ENCODE results near the gene BAG5.
A peak's percentile ranks its signal among the peaks of the same experiment; 100 is the strongest.
"Not testable (repeated sequence)": the region's sequence is repeated elsewhere in the genome, so short reads cannot be mapped to it uniquely, and the experiment has no call there.

The BAG5 gene

DNA sequence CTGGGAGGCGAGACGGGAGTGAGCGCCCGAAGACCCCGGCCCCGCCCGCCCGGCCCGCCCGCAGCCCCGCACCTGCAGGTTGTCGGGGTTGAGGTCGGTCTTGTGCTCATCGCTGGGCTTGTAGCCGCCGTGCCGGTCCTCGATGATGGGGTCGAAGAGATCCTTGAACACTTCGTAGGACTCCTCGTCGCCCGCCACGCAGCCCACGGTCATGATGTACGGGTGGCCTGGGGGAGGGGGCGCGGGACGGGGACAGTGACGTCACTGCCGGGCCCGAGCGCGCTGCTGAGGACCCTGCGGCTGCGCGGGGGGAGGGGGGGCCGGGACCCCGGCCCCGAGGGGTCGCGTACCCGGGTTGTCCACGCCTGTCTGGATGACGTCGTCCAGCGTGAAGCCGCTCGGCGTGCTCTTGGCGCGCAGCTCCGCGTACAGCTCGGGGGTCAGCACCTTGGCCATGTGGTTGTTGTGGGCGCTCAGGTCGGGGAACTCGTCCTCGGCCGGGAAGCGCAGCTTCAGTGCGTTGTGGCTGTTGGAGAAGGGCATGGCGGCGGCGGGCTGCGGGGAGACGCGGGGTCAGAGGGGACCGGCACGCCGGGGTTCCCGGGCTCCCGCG, 40.4 kb downstream of the BAG5 start:
- no peak for DNase-seq

DNA sequence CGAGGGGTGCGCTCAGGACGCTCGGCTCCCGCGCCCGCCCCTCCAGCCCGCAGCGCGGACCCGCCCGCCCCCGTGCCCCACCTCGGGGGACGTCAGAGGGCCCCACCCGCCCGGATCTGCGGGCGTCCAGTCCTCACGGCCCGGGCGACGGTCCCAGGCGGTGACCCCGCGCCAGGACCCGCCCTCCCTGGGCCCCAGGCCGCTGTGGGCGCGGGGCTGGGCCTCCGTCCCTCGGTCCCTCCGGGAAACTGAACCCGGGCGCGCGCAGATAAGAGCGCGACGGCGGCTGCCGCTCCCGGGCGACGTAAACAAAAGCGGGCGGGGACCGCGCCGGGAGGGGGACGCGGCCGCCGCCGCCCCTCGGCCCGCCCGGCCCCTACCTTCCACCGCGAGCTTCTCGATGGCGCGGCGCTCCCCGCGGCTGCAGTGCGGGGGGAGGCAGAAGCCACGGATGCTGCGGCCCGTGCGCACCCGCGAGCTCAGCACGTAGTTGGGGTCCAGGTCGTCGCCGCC, 41.0 kb downstream of the BAG5 start:
- no peak for DNase-seq

DNA sequence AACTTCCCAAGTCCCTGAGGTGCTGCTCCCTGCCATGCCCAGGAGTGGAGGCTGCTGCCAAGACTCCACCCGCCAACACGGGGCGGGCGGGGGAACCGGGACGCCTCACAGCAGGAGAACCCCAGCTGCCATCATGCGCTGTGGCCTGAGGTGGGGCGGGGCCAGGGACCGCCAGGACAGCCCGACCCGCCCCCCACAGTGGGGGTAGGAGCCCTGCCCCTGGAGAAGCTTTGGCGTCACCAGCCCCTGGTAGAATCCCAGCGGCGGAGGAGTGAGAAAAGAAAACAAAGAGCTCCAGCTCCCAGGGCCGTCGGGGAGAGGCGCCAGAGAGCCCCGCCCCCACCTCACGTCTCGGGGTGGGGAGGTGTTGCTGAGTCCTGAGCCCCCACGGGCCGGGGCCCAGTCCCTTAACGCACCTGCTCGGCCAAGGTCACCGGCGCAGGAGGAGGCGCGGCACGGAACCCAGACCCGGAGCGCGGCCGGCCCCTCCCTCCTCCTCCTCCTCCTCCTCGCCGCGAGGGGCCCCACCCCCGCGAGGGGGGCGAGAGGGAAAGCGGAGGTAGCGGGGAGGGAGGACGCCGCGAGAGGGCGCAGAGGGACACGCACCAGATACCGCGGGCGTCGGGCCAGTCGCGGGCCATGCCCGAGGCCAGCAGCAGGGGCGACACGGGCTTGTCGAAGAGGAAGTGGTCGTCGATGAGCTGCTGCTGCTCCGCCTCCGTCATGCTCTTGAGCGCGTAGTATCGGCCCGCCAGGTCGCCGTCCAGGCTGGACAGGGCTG, 41.6 kb downstream of the BAG5 start:
- peak; percentile 85 for DNase-seq

DNA sequence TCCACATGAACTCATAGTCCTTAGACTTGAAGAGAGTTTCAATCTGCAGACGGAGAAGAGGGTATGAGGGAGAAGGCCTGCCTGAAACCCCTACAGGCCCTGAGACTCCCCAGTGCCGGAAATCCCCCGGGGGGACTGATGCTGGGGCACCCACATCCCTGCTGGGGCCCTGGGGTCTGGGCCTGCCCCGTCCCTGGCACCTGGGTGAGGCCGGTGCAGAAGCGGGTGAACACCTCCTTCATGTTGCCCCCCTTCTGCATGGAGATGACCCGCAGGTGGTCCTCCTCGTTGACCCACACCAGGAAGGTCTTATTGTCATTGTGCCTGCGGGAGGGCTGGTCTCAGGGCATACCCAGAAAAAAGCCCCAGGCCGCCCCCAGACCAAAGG, 42.2 kb downstream of the BAG5 start:
- no peak for DNase-seq

DNA sequence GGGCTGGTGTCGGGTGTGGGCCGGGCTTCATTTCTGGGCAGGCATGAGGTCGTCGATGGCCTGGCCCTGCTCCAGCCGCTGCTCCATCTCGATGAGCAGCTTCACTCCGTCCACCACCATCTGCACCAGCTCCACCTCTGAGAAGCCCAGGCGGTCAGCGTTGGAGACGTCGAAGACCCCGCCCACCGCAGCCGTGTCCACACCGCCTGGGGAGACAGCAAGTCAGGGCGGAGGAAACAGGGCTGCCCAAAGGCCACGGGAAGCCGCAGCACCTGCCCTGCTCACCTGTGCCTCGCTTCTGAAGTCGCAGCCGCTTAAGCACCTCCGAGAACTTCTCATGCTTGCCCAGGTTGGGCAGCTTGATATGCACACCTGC, 42.6 kb downstream of the BAG5 start:
- no peak for DNase-seq

DNA sequence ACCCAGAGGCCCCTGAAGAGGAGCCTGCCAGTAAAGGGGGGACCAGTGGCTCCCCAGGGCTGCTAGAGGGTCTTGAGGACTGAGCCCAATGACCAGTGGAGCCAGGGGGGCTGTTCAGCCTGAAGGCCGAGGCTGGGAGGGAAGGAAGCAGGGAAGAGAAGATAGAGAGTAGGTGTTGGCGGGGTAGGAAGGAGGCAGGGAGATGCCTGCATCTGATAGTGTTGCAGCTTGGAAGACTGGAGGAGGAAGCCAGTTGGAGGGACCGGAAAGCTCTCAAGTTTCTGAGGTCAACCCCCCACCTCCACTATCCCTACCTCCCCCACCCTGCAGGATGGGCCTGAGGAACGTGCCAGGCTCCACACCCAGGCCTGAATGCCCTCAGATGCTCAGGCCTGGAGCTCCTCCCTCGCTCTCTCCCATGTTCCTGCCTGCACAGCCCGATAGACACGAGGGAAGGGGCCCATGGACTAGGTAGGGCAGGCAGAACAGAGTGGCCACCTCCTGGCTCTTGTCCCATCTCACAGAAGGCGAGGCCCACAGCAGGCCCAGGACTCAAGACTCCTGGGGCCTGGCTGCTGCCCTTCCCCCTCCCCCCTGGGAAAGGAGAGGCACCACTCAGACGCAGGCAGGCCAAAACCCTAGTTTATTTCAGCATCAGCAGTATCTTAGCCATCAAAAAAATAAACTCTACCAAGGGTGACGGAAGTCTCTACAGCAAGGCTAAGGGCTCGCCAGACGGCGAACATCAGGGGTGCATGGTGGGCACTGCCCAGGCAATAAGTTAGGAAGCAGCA, 43.2 kb downstream of the BAG5 start:
- DNase-seq, result no peak

DNA sequence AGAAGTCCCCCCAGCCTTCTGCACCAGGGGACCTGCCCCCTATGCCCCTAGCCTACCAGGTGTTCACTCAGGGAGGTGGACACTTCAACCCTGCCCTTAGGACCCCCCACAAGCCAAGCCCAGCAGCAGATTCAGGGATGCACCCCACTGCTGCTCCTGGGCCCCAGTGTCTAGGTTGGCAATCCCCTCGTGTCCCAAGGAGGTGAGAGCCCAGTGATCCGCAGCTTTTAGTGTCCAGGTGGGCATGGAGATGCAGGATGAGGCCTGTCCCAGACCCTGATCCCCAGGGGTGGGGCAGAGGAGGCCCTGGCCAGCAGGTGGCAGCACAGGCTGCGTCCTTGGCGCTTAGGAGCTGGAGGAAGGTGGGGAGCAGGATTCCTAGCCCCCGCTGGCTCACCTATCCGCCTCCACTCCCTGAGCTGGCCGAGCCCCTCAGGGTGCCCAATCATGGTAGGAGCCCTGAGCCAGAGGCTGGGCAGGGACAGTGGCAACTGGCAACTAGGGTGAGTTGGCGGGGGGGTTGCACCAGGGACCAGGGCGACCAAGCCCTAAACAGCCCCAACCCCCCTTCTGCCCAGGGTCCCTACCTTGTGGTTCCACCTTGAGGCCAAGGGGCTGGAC, 43.9 kb downstream of the BAG5 start:
- DNase-seq, result peak; percentile 36

DNA sequence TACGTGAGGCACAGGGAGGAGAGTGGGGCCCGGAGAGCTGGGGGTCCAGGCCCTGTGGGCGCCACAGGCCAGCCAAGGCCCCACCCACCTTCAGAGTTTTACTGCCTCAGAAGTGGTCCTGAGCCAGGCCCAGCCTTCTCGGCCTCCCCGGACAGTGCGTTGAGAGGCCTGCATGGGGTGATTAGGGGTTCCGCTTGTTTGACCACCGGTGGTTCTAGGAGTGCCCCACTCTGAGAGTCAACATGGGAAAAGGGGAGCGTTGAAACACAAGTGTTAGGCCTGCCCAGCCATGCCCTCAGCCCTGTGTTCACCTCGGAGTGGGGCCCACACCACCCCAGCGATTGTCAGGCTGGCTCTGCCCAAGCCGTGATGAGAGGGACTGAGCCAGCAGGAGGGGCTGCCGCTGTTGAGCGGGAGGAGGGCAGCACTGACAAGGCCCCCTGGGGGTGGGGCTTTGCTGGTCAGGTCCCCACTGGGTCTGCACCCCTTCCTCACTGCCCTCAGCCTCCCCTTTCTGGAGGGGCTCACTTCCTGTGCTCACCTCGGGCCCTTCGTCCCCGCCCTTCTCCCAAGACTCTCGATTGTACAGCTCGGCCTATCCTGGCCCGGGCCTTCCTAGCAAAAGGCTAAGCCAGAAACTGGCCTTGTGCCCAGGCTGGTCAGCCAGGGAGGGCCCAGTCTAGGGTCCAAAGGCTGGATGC, 44.6 kb downstream of the BAG5 start:
- no peak for DNase-seq

DNA sequence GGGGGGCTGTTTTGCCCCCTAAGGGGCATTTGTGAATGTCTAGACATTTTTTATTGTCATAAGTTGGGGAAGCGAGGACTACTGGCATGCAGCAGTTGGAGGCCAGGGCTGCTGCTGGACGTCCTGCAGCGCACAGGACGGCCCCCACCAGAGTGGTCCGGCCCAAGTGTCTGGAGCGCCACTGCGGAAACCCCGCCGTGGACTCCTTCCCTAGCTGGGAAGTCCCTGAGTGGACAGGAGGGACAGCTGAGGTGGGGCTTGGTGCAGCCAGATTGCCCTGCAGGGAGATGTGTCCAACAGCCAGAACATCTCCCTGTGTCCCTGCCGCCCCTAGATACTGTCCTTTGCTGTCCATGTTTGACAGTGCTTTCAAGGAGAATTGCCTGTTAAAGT, 45.3 kb downstream of the BAG5 start:
- no peak for DNase-seq

DNA sequence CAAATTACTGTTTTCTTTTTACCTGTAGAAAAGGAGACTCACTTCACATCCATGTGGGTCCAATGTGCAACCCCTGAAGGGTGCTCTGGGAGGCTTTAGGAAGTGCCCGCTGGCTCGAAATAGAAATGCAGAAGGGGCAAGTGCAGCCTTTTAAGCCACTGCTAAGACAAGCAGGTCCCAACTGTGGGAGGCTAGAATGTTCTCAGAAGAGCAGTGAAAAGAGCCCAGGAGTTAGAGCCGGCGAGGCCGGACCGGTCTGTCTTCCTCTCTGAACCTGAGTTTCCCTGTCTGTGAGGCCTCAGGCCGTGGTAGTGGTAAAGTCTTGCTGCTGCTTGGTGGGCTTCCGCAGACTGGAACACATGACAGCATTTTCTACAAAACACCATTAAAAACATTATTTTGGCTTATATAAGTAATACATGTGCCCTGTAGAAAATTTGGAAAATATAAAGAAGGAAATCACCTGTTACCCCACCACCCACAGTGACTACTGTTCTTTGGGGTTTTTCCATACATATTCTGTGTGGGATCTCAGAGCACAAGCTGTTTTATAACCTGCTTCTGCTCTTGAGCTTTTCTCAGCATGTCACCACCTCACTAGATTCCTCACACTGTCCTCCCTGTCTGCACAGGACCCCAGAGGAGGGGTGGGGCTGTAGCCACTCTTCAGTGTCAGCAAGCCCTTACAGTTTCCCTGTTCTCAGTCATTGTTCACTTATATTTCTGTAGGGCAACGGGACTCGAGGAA, 45.9 kb downstream of the BAG5 start:
- no peak for DNase-seq

DNA sequence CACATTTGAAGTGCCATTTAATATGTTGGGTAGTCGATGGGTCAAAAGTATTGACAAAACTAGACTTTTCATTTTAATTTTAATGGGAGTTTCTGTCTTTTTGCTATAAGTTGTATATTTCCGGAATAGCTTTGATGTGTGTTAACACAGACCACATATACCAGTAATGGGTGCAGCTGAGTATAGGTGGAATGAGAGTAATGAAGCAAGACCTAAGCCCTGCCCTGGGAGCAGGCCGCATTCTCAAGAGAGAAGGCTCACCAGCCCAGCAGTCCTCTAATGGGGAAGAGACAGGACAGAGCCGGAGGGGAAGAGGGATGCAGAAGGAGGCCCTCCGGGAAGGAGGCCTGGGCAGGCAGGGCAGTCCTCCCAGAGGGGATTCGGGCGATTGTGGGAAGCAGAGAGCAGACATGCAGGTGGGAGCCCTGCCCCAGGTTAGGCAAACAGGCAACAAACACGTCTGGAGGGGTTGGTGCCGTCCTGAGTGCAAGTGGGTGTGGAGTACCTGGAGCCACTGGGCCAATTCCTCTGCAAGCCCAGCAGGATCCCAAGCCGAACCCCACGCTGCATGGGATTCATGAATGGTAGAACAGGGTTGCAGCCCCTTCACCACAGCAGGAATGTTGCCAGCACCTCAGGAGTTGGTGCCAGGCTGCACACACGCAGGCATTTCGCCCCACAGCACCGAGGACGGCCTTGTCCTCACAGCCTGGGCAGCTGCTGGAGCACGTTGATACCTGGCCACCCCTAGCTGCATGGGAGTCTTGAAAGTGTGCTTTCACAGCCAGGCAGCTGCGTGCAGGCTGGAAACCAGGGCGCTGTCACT, 47.6 kb downstream of the BAG5 start:
- DNase-seq, result no peak

DNA sequence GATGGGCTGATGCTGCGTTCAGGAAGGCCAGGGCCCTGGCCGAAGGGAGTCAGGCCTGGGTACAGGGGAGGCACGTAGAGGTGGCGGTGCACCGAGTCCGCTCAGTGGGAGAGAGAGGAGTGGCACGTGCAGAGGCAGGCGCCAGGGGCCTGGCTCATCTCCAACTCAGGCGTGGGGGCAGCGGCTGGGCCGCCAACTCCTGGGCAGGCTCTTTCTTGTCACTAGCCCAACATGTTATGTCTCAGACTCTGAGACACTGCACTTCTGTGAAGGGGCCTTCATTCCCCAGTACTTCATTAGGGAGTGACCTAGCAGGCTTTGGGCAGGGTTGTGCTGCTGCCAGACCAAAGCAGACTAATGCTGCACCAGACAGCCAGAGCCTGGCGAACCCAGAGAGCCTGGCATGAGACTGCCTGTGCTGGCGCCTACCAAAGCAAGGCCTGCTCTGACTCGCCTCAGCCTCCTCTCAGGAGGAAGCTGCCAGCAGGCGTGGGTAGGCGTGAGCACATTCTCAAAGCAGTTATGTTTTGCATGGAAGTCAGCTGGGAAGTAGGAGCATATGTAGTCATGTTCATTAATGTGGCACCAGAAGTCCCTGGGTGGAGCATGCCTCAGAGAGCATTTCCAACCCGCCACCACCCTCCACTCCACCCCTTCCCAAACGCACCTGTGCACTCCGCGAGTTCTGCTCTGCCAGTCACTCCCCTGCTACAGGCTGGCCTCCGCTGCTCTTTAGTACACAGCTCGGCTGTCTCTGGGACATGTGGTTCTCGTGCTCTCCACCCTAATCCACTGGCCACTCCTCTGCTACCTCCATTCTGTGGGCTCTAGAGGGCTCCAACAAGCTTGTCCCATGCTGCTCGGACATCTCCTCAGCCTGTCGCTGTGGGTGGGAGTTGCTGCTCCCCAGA, 49.5 kb downstream of the BAG5 start:
- peak; percentile 74 for DNase-seq

DNA sequence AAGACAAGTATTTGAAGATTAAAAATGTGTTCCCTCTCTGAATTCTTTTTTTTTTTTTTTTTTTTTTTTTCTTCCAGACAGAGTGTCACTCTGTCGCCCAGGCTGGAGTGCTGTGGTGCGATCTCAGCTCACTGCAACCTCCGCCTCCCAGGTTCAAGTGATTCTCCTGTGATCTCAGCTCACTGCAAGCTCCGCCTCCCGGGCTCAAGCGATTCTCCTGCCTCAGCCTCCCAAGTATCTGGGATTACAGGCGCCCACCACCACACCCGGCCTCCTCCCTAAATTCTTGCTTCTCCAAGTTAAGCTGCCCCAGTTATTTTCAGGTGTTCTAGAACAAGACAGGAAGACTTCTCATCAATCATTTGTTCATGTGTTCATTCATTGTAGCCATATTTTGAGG, 50.3 kb downstream of the BAG5 start:
- not testable (repeated sequence) for DNase-seq

DNA sequence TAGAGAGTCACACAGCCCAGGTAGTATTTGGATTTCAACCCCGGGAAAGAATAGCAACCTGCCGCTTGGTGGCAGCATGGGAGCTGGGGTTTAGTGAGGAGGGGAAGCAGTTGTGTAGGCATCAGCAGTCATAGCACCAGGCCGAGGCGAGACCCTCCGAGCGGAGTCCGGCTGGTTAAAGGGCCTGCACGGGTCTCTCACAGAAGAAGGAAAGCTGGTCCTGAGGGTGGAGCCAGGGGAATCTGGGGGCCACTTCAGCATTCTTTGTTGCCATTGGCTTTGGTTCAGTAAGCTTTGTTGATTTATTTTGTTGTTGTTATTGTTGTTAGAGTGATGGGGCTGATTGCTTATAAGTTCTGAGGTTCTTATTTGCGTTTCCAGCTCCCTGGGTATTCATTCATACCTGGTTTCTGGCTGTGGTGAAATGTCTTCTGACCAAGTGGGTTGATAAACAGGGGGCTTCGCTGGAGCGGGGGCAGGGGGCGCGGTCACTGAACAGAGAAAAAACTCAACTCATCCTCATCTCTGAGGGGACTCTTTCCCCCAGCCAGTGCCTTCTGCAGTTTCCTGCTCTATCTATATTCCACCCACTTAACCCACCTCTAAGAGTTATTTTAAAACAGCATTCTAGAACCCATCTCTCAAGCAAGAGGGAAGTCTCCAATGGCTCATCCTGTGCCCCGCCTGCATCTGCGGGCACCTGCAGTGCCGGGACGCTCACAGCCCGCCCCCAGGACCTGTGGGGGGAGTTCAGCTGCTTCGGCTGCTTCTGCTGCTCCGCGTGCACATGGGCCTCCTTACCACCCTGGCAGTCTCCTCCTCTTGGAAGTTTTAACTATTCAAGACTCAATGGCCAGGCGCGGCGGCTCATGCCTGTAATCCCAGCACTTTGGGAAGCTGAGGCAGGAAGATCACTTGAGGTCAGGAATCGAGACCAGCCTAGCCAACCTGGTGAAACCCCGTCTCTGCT, 51.4 kb downstream of the BAG5 start:
- DNase-seq, result no peak

DNA sequence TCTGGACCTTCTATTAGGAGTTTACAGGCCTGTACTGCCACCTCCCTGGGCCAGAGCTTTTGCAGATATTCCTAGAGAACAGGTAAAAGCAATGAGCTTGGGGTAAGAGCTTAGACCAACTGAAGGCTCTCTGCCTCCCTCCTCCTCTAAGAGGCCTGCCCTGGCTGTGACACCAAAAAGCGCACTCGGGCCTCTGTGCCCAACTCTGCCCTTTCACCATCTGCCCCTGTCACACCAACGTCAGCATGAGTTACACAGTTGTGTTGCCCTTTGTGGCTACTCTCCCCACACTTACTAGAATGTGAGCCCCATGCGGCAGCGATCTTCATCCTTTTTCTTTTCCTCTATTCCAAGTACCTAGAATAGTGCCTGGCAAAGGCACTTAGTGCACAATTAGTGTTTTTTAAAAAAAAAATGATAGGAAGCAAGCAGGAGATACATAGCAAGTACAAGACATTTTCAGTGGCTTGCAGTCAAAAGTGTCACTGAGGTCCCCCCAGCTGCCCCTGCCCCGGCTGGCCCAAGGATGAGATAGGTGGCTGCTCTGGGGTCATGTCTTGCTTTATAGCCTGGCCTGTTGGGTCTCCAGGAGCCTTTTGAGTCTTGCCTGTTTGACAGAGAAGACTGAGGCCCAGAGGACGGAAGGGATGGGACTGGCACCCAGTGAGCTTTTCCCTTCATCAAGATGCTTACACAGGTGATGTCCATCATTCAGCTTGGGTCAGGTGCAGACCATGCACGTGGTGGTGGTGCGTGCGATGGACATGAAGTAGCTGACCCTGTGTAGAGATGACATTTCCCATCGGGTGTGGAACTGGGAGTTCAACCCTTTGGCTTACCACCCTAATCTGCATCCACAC, 52.4 kb downstream of the BAG5 start:
- no peak for DNase-seq

DNA sequence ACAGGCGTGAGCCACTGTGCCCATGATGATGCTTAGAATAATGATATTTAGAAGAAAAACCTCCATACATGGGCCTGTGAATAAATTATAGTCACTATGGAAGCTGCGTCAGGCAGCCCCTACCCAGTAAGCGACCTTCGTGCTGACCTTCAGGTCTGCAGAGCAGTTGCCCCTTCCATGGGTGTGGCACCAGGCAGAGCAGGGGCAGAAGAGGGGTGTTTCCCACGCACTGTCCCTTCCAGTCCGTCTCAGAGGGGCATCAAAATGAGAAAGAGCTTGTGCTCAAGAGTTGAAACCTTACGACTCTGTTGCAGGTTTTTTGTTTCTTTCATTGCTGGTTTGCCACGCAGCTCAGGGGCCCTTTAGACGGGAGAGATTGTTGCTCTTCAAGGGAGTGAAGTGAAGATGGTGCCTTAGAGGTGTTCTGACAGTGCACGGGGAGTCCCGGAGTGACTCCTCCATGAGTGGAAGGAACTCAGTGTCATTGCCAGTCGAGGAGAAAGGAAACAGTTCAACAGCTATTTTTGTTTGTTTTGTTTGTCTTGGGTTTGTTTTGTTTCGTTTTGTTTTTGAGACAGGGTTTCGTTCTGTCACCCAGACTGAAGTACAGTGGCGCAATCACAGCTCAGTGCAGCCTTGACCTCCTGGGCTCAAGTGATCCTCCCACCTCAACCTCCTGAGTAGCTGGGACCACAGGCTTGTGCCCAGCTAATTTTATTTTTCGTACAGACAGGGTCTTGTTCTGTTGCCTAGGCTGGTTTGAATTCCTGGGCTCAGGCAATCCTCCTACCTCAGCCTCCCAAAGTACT, 53.7 kb downstream of the BAG5 start:
- DNase-seq, result no peak

DNA sequence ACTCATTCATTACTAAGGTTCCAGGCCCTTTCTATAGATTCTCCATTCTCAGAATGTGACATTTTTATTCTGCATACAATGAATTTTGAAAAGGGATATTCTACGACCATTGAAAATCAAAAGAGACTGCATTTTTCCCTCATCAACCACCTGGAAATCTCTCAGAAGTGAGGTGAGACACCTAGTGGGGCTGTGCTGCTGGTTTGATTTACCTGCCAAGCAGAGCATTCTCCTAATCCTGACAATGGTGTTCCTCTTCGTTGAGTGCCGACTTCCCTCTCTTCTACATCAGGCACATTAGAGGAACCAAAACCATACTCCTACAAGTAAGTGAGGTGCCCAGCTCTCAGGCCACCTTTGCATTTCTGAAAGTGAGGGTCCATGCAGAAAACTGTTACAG, 54.7 kb downstream of the BAG5 start:
- DNase-seq, result no peak

Measured in inflammatory macrophage treated with lipopolysaccharide for 4 hours (primary cell).